ENCODE measurements around the gene CBFA2T3. TPM values are rescaled to one million over a fixed set of nuclear protein-coding genes. Genes with fewer than 3 reads are reported as not detected.

Gene CBFA2T3
- total RNA-seq, 4 donors from 2014 or later, result 0.95 to 7.3 (median 3.3) TPM

DNA sequence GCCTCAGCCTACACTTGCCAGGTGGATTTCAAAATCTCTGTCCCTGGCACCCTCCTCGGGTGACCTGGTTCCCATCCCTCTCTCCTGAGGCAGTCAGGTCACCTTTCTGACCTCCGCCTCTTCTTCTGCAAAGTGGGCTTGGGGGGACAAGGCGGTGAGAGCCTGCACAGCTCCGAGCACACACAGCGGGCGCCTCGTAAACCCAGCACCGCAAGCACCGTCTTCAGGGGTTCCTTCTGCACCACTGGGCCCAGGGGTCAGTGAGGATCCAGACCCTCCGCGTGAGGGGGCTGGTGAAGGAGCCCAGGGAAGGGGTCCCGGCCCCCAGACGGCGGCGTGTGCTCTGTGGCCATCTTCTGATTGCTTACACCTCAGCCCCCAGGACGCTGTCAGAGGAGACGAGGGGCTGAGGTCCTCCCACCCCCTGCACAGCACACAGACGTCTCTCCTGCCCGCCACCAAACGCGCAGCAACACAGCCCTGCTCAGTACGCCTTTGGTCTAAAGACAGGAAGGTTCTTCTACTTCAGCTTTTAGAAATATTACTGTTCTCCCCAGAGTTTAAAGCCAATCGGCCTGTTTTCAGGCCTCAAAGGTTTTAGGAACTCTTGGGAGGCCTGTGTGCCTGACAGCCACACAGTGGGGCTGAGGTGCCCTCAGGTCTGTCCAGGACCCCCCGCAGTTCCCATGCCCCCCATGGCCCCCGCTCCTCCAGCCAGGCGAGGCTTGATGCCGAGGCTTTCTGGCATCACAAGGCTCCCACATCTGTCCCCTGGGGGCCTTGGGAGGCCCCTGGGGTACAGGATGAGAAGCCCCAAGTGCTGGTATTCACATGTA, 2.7 kb downstream of the CBFA2T3 start:
- Histone ChIP-seq H3K9me3 (no peaks in the 10 kb centered on the region), H3K4me3 (no peak overlapping the region), H3K27ac (no peak overlapping the region), H3K27me3 (peaks cover 3 to 42% (median 8%) of the 10 kb centered on the region in 3 donors), H3K36me3 (no peaks in the 10 kb centered on the region), H3K4me1 (no peaks in the 10 kb centered on the region)
- DNase-seq (no peak), ATAC-seq (no peak)
- TF ChIP-seq POLR2A (IDR thresholded peaks at IDR 0.05), result no peak
- TF ChIP-seq, protein P1, sequence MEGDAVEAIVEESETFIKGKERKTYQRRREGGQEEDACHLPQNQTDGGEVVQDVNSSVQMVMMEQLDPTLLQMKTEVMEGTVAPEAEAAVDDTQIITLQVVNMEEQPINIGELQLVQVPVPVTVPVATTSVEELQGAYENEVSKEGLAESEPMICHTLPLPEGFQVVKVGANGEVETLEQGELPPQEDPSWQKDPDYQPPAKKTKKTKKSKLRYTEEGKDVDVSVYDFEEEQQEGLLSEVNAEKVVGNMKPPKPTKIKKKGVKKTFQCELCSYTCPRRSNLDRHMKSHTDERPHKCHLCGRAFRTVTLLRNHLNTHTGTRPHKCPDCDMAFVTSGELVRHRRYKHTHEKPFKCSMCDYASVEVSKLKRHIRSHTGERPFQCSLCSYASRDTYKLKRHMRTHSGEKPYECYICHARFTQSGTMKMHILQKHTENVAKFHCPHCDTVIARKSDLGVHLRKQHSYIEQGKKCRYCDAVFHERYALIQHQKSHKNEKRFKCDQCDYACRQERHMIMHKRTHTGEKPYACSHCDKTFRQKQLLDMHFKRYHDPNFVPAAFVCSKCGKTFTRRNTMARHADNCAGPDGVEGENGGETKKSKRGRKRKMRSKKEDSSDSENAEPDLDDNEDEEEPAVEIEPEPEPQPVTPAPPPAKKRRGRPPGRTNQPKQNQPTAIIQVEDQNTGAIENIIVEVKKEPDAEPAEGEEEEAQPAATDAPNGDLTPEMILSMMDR (IDR thresholded peaks at IDR 0.05 in 4 of 5, conservative IDR thresholded peaks at IDR 0.05 in 1 of 5), result no peak
- in situ Hi-C loops (cut with MboI; ENCODE audit: low sequenced_read_pairs in 4 of 4), result no loop called here
- intact Hi-C loops (cut with DNase I; ENCODE audit: low total_unique reads), result no loop called here

DNA sequence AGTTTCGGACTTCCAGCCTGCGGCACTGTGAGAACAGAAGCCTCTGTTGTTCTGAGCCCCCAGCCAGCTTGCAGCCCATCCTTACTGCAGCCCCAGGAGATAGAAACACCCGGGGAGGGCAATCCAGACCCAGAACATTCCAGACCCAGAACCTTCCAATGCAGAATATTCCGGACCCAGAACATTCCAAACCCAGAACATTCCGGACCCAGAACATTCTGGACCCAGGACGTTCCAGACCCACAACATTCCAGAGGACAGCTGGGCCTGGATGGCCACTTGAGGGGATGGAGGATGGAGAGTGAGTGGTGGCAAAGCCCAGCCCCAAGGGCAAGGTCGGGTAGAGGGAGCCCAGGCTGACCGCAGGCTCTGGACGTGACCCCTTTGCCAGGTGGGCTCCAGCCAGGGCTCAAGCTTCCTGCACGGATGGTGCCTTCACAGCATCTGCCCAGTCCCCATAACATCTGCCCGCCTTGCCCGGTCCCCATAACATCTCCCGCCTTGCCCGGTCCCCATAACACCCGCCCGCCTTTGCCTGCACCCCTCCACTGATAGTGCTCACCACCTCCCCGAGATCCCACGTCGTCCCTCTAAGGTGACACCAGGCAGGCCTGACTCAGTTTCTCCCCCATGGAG, 3.5 kb downstream of the CBFA2T3 start:
- intact Hi-C loops (cut with DNase I; ENCODE audit: low total_unique reads) (no loop called here), in situ Hi-C loops (cut with MboI; ENCODE audit: low sequenced_read_pairs in 4 of 4) (no loop called here)
- H3K4me3 ChIP-seq, result no peak overlapping the region
- no peaks in the 10 kb centered on the region for H3K36me3 ChIP-seq
- no peak overlapping the region for H3K27ac ChIP-seq
- ATAC-seq (no peak), DNase-seq (no peak)
- peaks cover 6 to 49% (median 12%) of the 10 kb centered on the region in 3 donors for H3K27me3 ChIP-seq
- H3K4me1 ChIP-seq, result no peaks in the 10 kb centered on the region
- TF ChIP-seq POLR2A (IDR thresholded peaks at IDR 0.05), result no peak
- TF ChIP-seq, protein P1 (IDR thresholded peaks at IDR 0.05 in 4 of 5, conservative IDR thresholded peaks at IDR 0.05 in 1 of 5), result no peak
- H3K9me3 ChIP-seq, result no peaks in the 10 kb centered on the region

DNA sequence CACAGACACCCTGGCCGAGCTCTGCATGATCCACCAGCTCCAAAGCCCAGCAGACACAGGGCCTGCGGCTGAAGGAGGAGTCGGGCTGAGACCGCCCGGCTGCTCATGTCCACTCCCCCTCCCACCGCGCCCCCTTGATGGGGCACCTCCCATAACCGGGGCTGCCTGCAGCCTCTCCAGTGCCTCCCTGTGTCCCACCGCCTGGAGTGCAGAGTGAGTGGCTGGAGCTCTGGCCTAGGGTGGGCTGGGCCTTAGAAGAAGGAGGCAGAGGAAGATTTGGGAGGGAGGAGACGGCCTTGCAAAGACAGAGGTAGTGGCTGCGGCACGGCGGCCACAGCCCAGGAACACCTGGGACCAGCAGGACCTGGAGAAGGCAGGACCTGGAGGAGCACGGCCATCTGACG, 4.0 kb downstream of the CBFA2T3 start:
- H3K4me3 ChIP-seq, result no peak overlapping the region
- TF ChIP-seq, protein P1 (IDR thresholded peaks at IDR 0.05 in 4 of 5, conservative IDR thresholded peaks at IDR 0.05 in 1 of 5), result no peak
- no peak for TF ChIP-seq POLR2A (IDR thresholded peaks at IDR 0.05)
- H3K27me3 ChIP-seq, result peaks cover 11 to 50% (median 16%) of the 10 kb centered on the region in 3 donors
- in situ Hi-C loops (cut with MboI; ENCODE audit: low sequenced_read_pairs in 4 of 4) (no loop called here), intact Hi-C loops (cut with DNase I; ENCODE audit: low total_unique reads) (no loop called here)
- ATAC-seq, result no peak
- DNase-seq, result no peak
- no peaks in the 10 kb centered on the region for H3K36me3 ChIP-seq
- H3K4me1 ChIP-seq, result no peaks in the 10 kb centered on the region
- no peaks in the 10 kb centered on the region for H3K9me3 ChIP-seq
- no peak overlapping the region for H3K27ac ChIP-seq

DNA sequence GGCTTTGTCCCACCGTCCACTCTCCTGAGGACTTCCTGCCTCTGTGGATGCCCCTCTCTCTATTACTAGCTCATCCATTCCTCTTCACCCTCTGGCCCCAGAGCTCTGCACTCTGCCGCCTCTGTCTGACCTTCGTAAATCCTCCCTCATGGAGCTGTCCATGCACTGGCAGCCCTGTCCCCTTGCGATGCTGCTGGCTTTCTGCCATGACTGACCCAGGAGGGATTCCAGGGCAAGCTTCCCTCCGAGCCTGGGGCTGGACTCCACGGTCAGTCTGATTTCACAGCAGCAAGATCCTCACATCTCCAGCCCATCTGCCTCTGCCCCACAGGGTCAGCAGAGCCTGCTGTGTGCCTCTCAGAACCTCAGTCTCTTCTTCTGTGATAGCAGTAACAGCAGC, 4.7 kb downstream of the CBFA2T3 start:
- H3K9me3 ChIP-seq, result no peaks in the 10 kb centered on the region
- H3K27me3 ChIP-seq, result peaks cover 13 to 50% (median 21%) of the 10 kb centered on the region in 3 donors
- ATAC-seq (no peak), DNase-seq (no peak)
- intact Hi-C loops (cut with DNase I; ENCODE audit: low total_unique reads), result no loop called here
- in situ Hi-C loops (cut with MboI; ENCODE audit: low sequenced_read_pairs in 4 of 4), result no loop called here
- no peak overlapping the region for H3K4me3 ChIP-seq
- no peaks in the 10 kb centered on the region for H3K4me1 ChIP-seq
- TF ChIP-seq POLR2A (IDR thresholded peaks at IDR 0.05), result no peak
- H3K36me3 ChIP-seq, result no peaks in the 10 kb centered on the region
- H3K27ac ChIP-seq, result no peak overlapping the region

DNA sequence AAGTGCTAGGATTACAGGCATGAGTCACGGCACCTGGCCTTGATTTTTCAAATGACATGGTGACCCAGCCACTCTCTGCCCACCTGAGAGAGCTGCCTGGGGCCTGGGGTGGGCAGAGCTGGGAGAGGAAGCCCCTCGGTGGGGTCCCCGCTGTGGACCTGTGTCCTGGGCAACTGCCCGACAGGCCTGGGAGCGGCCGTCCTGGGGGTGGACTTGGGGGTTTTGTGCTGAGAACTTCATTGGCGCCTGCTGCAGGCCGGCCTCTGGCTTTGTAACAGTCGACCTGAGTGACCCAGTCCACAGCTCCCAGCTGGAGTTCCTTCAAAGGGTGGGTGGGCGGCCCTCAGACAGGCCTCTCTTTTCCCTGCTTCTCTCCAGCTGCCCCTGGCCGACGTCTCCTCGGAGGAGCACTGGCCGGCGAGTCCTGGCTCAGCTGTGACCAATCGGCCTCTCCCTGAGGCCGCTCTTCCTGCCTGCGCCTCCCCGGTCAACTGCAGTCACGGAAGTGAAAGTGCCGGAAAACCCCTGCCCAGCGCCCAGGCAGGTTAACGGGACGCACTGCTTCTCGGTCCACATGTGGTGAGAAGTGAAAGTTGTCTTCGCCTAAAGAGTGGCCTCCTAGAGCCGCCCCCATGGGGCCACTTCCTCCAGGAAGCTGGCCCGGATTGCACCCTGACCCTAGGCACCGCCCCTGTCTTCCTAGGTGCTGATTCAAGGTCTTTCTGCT, 5.5 kb downstream of the CBFA2T3 start:
- Histone ChIP-seq H3K9me3 (no peaks in the 10 kb centered on the region), H3K4me3 (no peak overlapping the region), H3K27me3 (peaks cover 13 to 44% (median 23%) of the 10 kb centered on the region in 3 donors), H3K4me1 (no peaks in the 10 kb centered on the region), H3K27ac (no peak overlapping the region), H3K36me3 (no peaks in the 10 kb centered on the region)
- ATAC-seq (no peak), DNase-seq (no peak)
- TF ChIP-seq, protein P1 (IDR thresholded peaks at IDR 0.05 in 4 of 5, conservative IDR thresholded peaks at IDR 0.05 in 1 of 5), result no peak
- TF ChIP-seq POLR2A (IDR thresholded peaks at IDR 0.05), result no peak
- in situ Hi-C loops (cut with MboI; ENCODE audit: low sequenced_read_pairs in 4 of 4) (no loop called here), intact Hi-C loops (cut with DNase I; ENCODE audit: low total_unique reads) (no loop called here)
